ENCODE results near the gene PRKCE. TPM values are rescaled to one million over a fixed set of nuclear protein-coding genes. Genes with fewer than 3 reads are reported as not detected.
"Not testable (repeated sequence)": the region's sequence is repeated elsewhere in the genome, so short reads cannot be mapped to it uniquely, and the experiment has no call there.

Gene PRKCE
- total RNA-seq, 1 donor from 2014 or later = 24.2 TPM

DNA sequence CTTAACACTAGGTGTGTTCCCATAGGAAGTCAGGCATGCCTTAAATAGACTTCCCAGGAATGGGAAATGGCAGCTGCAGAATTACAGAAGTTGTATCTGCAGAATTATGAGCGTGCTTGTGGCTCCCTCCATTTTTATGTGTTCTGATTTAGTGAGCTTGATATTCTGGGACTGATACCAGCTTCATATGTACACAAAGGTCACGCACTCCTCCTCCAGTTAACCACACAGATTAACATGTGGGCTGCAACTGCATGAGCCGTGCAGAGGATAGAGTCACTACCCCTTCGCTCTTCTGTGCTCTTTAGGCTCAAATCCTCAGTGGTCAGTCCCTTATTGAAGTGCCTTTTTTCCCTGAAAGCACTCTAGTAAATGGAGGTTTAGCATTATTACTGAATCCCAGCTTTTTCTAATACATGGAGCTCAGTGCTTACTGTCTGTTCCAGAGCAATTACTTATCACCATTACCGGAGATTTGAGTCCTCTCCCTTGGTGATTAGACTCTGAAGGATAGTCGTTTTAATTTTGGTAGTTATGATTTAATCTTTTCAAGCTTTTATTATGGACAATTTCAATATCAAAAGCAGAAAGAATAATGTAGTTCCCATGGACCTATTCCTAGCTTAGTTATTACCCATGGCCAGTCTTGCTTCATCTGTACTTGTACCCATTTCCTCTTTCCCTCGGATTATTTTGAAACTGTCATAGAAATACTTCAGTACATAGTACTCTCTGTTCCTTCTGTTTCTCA lies 238.3 kb downstream of the PRKCE start:
- Mint-ChIP-seq H3K4me3 (ENCODE audit: unreplicated experiment) (no peak overlapping the region), H3K9me3 (ENCODE audit: unreplicated experiment) (no peaks in the 10 kb centered on the region), H3K27me3 (ENCODE audit: unreplicated experiment) (peaks cover 7% of the 10 kb centered on the region), H3K27ac (ENCODE audit: unreplicated experiment) (no peak overlapping the region), H3K4me1 (ENCODE audit: unreplicated experiment) (peaks cover 16% of the 10 kb centered on the region), H3K36me3 (ENCODE audit: low read depth, unreplicated experiment) (peaks cover 3% of the 10 kb centered on the region)
- no peak for TF ChIP-seq CTCF (IDR thresholded peaks at IDR 0.05; ENCODE audit: unreplicated experiment)
- no peak for DNase-seq (ENCODE audit: low spot score)

DNA sequence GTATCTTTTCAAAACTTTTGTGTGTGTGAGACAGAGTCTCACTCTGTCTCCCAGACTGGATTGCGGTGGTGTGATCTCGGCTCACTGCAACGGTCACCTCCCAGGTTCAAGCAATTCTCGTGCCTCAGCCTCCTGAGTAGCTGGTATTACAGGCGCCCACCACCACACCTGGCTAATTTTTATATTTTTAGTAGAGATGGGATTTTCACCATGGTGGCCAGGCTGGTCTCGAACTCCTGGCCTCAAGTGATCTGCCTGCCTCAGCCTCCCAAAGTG lies 238.8 kb downstream of the PRKCE start:
- H3K4me1 Mint-ChIP-seq (ENCODE audit: unreplicated experiment) = peaks cover 14% of the 10 kb centered on the region
- H3K36me3 Mint-ChIP-seq (ENCODE audit: low read depth, unreplicated experiment); H3K27me3 Mint-ChIP-seq (ENCODE audit: unreplicated experiment); H3K4me3 Mint-ChIP-seq (ENCODE audit: unreplicated experiment); H3K9me3 Mint-ChIP-seq (ENCODE audit: unreplicated experiment); H3K27ac Mint-ChIP-seq (ENCODE audit: unreplicated experiment); DNase-seq (ENCODE audit: low spot score): not testable (repeated sequence)

GRCh38 chr2:45890819-45891218 lies 239.3 kb downstream of the PRKCE start:
- Mint-ChIP-seq H3K27me3 (ENCODE audit: unreplicated experiment) (peaks cover 10% of the 10 kb centered on the region), H3K36me3 (ENCODE audit: low read depth, unreplicated experiment) (peaks cover 3% of the 10 kb centered on the region), H3K9me3 (ENCODE audit: unreplicated experiment) (no peaks in the 10 kb centered on the region), H3K4me1 (ENCODE audit: unreplicated experiment) (peaks cover 12% of the 10 kb centered on the region), H3K27ac (ENCODE audit: unreplicated experiment) (no peak overlapping the region), H3K4me3 (ENCODE audit: unreplicated experiment) (no peak overlapping the region)
- TF ChIP-seq CTCF (IDR thresholded peaks at IDR 0.05; ENCODE audit: unreplicated experiment) = no peak
- no peak for DNase-seq (ENCODE audit: low spot score)

DNA sequence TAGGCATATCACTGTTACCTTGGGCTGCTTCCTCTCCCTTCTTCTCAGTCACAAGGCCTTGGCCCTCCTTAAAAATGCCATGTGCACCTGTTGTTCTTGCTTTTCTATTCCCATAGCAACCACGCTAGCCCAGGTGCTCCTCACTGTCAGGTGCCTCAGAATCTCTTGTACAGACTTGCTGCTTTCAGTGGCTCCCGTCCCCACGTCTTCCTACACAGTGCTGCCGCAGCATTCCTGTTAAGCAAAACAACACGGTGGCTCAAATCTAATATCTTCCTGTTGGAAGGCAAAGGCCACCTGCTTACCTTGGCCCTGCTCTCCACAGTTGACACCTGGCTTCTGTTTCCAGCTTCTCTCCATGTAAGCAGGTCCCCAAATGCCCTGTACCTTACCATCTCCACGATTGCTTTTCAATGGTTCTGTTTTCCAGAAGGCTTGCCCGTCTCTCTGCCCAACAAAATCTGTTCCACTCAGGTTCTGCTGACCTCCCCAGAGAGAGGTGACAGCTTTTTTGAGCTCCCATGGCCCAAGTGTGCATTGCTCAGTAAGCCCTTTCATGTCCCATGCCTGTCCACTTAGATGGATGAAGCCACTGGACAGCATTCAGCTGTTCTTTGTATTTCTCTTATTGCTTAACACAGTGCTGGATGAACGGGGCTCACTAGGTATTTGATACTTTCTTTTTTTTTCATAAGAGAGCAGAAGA lies 240.4 kb downstream of the PRKCE start:
- DNase-seq (ENCODE audit: low spot score) = no peak
- peaks cover 10% of the 10 kb centered on the region for H3K27me3 Mint-ChIP-seq (ENCODE audit: unreplicated experiment)
- peaks cover 3% of the 10 kb centered on the region for H3K36me3 Mint-ChIP-seq (ENCODE audit: low read depth, unreplicated experiment)
- H3K9me3 Mint-ChIP-seq (ENCODE audit: unreplicated experiment) = no peaks in the 10 kb centered on the region
- no peak overlapping the region for H3K27ac Mint-ChIP-seq (ENCODE audit: unreplicated experiment)
- no peak for TF ChIP-seq CTCF (IDR thresholded peaks at IDR 0.05; ENCODE audit: unreplicated experiment)
- peaks cover 3% of the 10 kb centered on the region for H3K4me1 Mint-ChIP-seq (ENCODE audit: unreplicated experiment)
- H3K4me3 Mint-ChIP-seq (ENCODE audit: unreplicated experiment) = no peak overlapping the region

- Mint-ChIP-seq H3K36me3 (ENCODE audit: low read depth, unreplicated experiment) (peaks cover 3% of the 10 kb centered on the region), H3K4me3 (ENCODE audit: unreplicated experiment) (no peak overlapping the region), H3K4me1 (ENCODE audit: unreplicated experiment) (no peaks in the 10 kb centered on the region), H3K9me3 (ENCODE audit: unreplicated experiment) (no peaks in the 10 kb centered on the region), H3K27me3 (ENCODE audit: unreplicated experiment) (peaks cover 10% of the 10 kb centered on the region), H3K27ac (ENCODE audit: unreplicated experiment) (no peak overlapping the region)
- DNase-seq (ENCODE audit: low spot score) = no peak
- no peak for TF ChIP-seq CTCF (IDR thresholded peaks at IDR 0.05; ENCODE audit: unreplicated experiment)
These were observed 240.9 kb downstream of the PRKCE start for GRCh38 chr2:45892425-45892745.

Data from endothelial cell (in vitro differentiated cells).